Endodermal cell (in vitro differentiated cells): Measurements from ENCODE around the gene LRRK1. TPM values are rescaled to one million over a fixed set of nuclear protein-coding genes. Genes with fewer than 3 reads are reported as not detected.

Experiments used
- DNase-seq: peaks from one replicate; pipeline ENCODE4 v3.0.0-alpha.2; 2017
- H3K27ac ChIP-seq: 2 replicates; pipeline ENCODE4 v1.5.1; 2013; ENCODE audit warnings: mild to moderate bottlenecking, low read depth, low read length, moderate library complexity
- H3K27me3 ChIP-seq: 2 replicates; pipeline ENCODE4 v1.6.1; 2013; ENCODE audit warnings: mild to moderate bottlenecking, low read length, moderate library complexity; ENCODE audit not compliant: insufficient read depth, control insufficient read depth, poor library complexity, severe bottlenecking
- H3K36me3 ChIP-seq: 2 replicates; pipeline ENCODE4 v1.7.0; 2013; ENCODE audit warnings: mild to moderate bottlenecking, low read length, moderate library complexity; ENCODE audit not compliant: control insufficient read depth, insufficient read depth
- H3K4me1 ChIP-seq: one replicate; pipeline ENCODE4 v1.7.0; 2013; ENCODE audit warnings: low read length; ENCODE audit not compliant: control insufficient read depth, insufficient read depth
- H3K4me3 ChIP-seq: 2 replicates; pipeline ENCODE4 v1.5.1; 2013; ENCODE audit warnings: mild to moderate bottlenecking, low read length, moderate library complexity
- H3K9ac ChIP-seq: 2 replicates; pipeline ENCODE4 v1.6.1; 2013; ENCODE audit warnings: mild to moderate bottlenecking, low read length, moderate library complexity; ENCODE audit not compliant: poor library complexity, severe bottlenecking; ENCODE audit errors: extremely low read depth
- H3K9me3 ChIP-seq: 2 replicates; pipeline ENCODE4 v1.6.1; 2013; ENCODE audit warnings: mild to moderate bottlenecking, low read length, moderate library complexity; ENCODE audit not compliant: control insufficient read depth
- H3K27ac Mint-ChIP-seq: 2 replicates; pipeline ENCODE4 v1.8.0; 2020; ENCODE audit warnings: mixed read lengths
- H3K27me3 Mint-ChIP-seq: 2 replicates; pipeline ENCODE4 v1.8.0; 2021; ENCODE audit warnings: mild to moderate bottlenecking, mixed read lengths; ENCODE audit not compliant: insufficient read depth
- H3K36me3 Mint-ChIP-seq: 2 replicates; pipeline ENCODE4 v1.8.0; 2020; ENCODE audit warnings: low read depth, mixed read lengths
- H3K4me1 Mint-ChIP-seq: 2 replicates; pipeline ENCODE4 v1.8.0; 2020; ENCODE audit warnings: mixed read lengths
- H3K4me3 Mint-ChIP-seq: 2 replicates; pipeline ENCODE4 v1.8.0; 2020; ENCODE audit warnings: mild to moderate bottlenecking, moderate library complexity, mixed read lengths
- H3K9me3 Mint-ChIP-seq: 2 replicates; pipeline ENCODE4 v1.8.0; 2020; ENCODE audit warnings: mild to moderate bottlenecking, mixed read lengths
- CTCF ChIP-seq: fragments of 200-600 bp; sonication (generic); conservative IDR thresholded peaks from 2 replicates; pipeline ENCODE4 v1.5.0; 2021; ENCODE audit warnings: antibody characterized with exemption, mild to moderate bottlenecking
- WGBS, 2 experiments: methylation state at CpG; one replicate each; pipeline versions ENCODE4 v1.1.5 to v1.1.7; 2013; ENCODE audit warnings: missing lambda C conversion rate in 2 of 2, mixed read lengths in 1 of 2; ENCODE audit not compliant: insufficient coverage in 1 of 2, insufficient read length in 1 of 2; 5-methylcytosine and 5-hydroxymethylcytosine counted together
- total RNA-seq, 2 donors: library from RNA; stranded (reverse); fragmentation: NEBNext Ultra II Directional in 1 of 2; extraction: Animal tissue kit (Norgen Biotek cat#: 25700) in 1 of 2; gene quantifications; 2 replicates in 1 of 2; 3 replicates in 1 of 2; pipeline ENCODE4 v1.2.1, GENCODE V29; 2021

Gene LRRK1
- total RNA-seq, 2 donors from 2014 or later = 2.7 to 5.1 TPM

- Histone ChIP-seq H3K27me3 (peaks cover 13% of the 10 kb centered on the region), H3K4me3 (no peak overlapping the region), H3K36me3 (peaks cover 15% of the 10 kb centered on the region), H3K9me3 (no peaks in the 10 kb centered on the region), H3K9ac (no peak overlapping the region), H3K4me1 (no peaks in the 10 kb centered on the region), H3K27ac (no peak overlapping the region)
- Mint-ChIP-seq H3K36me3 (no peaks in the 10 kb centered on the region), H3K4me1 (no peaks in the 10 kb centered on the region), H3K27me3 (peaks cover 10% of the 10 kb centered on the region), H3K27ac (no peak overlapping the region), H3K4me3 (no peak overlapping the region), H3K9me3 (no peaks in the 10 kb centered on the region)
- 92 to 97% methylated on average over 21 to 22 of the region's 22 CpGs for WGBS, 2 experiments
- no peak for TF ChIP-seq CTCF
- DNase-seq = peak; percentile 24
Measured at GRCh38 chr15:100887211-100887913, 31.8 kb upstream of the LRRK1 start.

GRCh38 chr15:100889385-100890050, 29.6 kb upstream of the LRRK1 start:
- Mint-ChIP-seq H3K4me1 (peaks cover 6% of the 10 kb centered on the region), H3K27ac (no peak overlapping the region)

More at GRCh38 chr15:100889385-100890050, 29.6 kb upstream of the LRRK1 start:
- 77 to 88% methylated on average over 11 to 20 of the region's 20 CpGs for WGBS, 2 experiments
- H3K27ac ChIP-seq = no peak overlapping the region
- DNase-seq = peak; percentile 44
- TF ChIP-seq CTCF = no peak
- H3K27me3 ChIP-seq = no peaks in the 10 kb centered on the region
- H3K4me3 ChIP-seq = no peak overlapping the region
- Mint-ChIP-seq H3K9me3 (no peaks in the 10 kb centered on the region), H3K4me3 (no peak overlapping the region), H3K36me3 (no peaks in the 10 kb centered on the region), H3K27me3 (peaks cover 1% of the 10 kb centered on the region)
- H3K9me3 ChIP-seq = no peaks in the 10 kb centered on the region
- H3K4me1 ChIP-seq = no peaks in the 10 kb centered on the region
- no peak overlapping the region for H3K9ac ChIP-seq
- peaks cover 15% of the 10 kb centered on the region for H3K36me3 ChIP-seq
